ENCODE results near the gene COL23A1. TPM values are rescaled to one million over a fixed set of nuclear protein-coding genes. Genes with fewer than 3 reads are reported as not detected.
A peak's percentile ranks its signal among the peaks of the same experiment; 100 is the strongest.

COL23A1 gene
- total and polyA plus RNA-seq, 2 of the 13 experiments (the other 11 are each of a cell fraction or from before 2014, with no cell fraction given), result not detected

- DNase-seq (ENCODE audit: low spot score), result peak; percentile 97
- TF ChIP-seq RXRA (CRISPR knock-in tag; IDR thresholded peaks at IDR 0.05) (peak; percentile 67; the same call in 1 of the 2 replicates), ZNF614 (CRISPR knock-in tag; IDR thresholded peaks at IDR 0.05; ENCODE audit: borderline replicate concordance) (peak; percentile 63), HOXA5 (CRISPR knock-in tag; IDR thresholded peaks at IDR 0.05) (peak; percentile 98), NFE2 (CRISPR knock-in tag; IDR thresholded peaks at IDR 0.05) (peak; percentile 92; the same call in 1 of the 2 replicates), ZNF547 (CRISPR knock-in tag; IDR thresholded peaks at IDR 0.05) (no peak), MEIS2 (CRISPR knock-in tag; IDR thresholded peaks at IDR 0.05) (peak; percentile 92), SKI (IDR thresholded peaks at IDR 0.05; ENCODE audit: partially characterized antibody) (peak; percentile 35), NR2F1 (CRISPR knock-in tag; IDR thresholded peaks at IDR 0.05) (peak in 1 of 2 experiments; percentile 75; a peak in 2 of 4 replicates), NFE2L2 (IDR thresholded peaks at IDR 0.05; ENCODE audit: low read length) (peak; percentile 83), CREM (IDR thresholded peaks at IDR 0.05) (peak; percentile 86), CREM (CRISPR knock-in tag; IDR thresholded peaks at IDR 0.05) (no peak), FOSL2 (CRISPR knock-in tag; IDR thresholded peaks at IDR 0.05) (peak; percentile 98), CEBPG (CRISPR knock-in tag; IDR thresholded peaks at IDR 0.05) (peak; percentile 85), JUN (CRISPR knock-in tag; IDR thresholded peaks at IDR 0.05) (peak; percentile 89), ZNF773 (CRISPR knock-in tag; IDR thresholded peaks at IDR 0.05; ENCODE audit: borderline replicate concordance) (no peak), KDM5B (CRISPR knock-in tag; IDR thresholded peaks at IDR 0.05; ENCODE audit: borderline replicate concordance) (no peak), TFAP4 (IDR thresholded peaks at IDR 0.05; ENCODE audit: borderline replicate concordance, low read depth) (peak; percentile 61; the same call in 1 of the 2 replicates), HMGXB3 (CRISPR knock-in tag; IDR thresholded peaks at IDR 0.05; ENCODE audit: borderline replicate concordance) (no peak; the same call in 1 of the 2 replicates), SRY (CRISPR knock-in tag; IDR thresholded peaks at IDR 0.05) (no peak), MIXL1 (CRISPR knock-in tag; IDR thresholded peaks at IDR 0.05) (peak; percentile 83), FOXJ3 (CRISPR knock-in tag; IDR thresholded peaks at IDR 0.05; ENCODE audit: borderline replicate concordance) (no peak), HNF4G (IDR thresholded peaks at IDR 0.05; ENCODE audit: borderline replicate concordance, low read depth, low read length) (peak; percentile 47; the same call in 1 of the 2 replicates), HNF4G (CRISPR knock-in tag; IDR thresholded peaks at IDR 0.05; ENCODE audit: borderline replicate concordance, low read depth) (no peak), POLR2A (IDR thresholded peaks at IDR 0.05; ENCODE audit: insufficient read depth in 1 of 2, low read depth in 2 of 2, low read length in 2 of 2) (peak in 1 of 2 experiments; percentile 39; a peak in 1 of 4 replicates)
These were observed 40.3 kb upstream of the COL23A1 start for GRCh38 chr5:178630475-178630930.

More at GRCh38 chr5:178630475-178630930, 40.3 kb upstream of the COL23A1 start:
- no TSS peak for BruUV-seq (replicated peaks)
- FAIRE-seq (peak; percentile 91), ATAC-seq (peak; percentile 71)
- POLR2A ChIA-PET, result interaction anchor here (1.0 to 1.1 kb wide), 2 partner anchors 9 to 398 kb away, joined by 3 to 4 read pairs; partner anchors contain the start of gene PHYKPL
- Histone ChIP-seq H3K36me3 (replicated peaks in 1 of 2; ENCODE audit: control insufficient read depth in 1 of 2, insufficient read depth in 2 of 2, low read length in 2 of 2) (no peaks in the 10 kb centered on the region), H3K4me3 (replicated peaks in 1 of 3; ENCODE audit: insufficient read depth in 1 of 3, low read depth in 2 of 3, low read length in 3 of 3) (peak overlapping the region in 1 of 3 experiments; percentile 23; a peak in 1 of 6 replicates), H3K4me1 (ENCODE audit: insufficient read depth, low read length) (peaks cover 53% of the 10 kb centered on the region), H3K27me3 (ENCODE audit: control insufficient read depth in 1 of 2, insufficient read depth in 2 of 2, low read length in 2 of 2) (no peaks in the 10 kb centered on the region; a peak in 1 of 5 replicates), H3K79me2 (ENCODE audit: insufficient read depth, low read length) (peaks cover 10% of the 10 kb centered on the region), H2AFZ (ENCODE audit: low read length) (no peak overlapping the region), H3K9ac (ENCODE audit: insufficient read depth, low read depth, low read length) (peak overlapping the region; percentile 45), H4K20me1 (ENCODE audit: insufficient read depth, low read length) (no peaks in the 10 kb centered on the region), H3K27ac (ENCODE audit: extremely low read length, insufficient read depth, low read length) (peak overlapping the region; percentile 66), H3K4me2 (ENCODE audit: low read depth, low read length) (peak overlapping the region; percentile 55), H3K9me3 (ENCODE audit: low read length) (no peaks in the 10 kb centered on the region)
- intact Hi-C loops (cut with micrococcal nuclease; ENCODE audit: unreplicated experiment), result no loop called here
- 0% methylated on average over 4 of the region's 4 CpGs for WGBS (ENCODE audit: low lambda C conversion rate)
- in situ Hi-C loops (cut with HindIII; ENCODE audit: extremely low pct_ligation_motif_present, low pct_unique_long_range_greater_than_20kb), result no loop called here
- CTCF ChIA-PET (ENCODE audit: low intra/inter-chr PET ratio, low total read pairs), result no interaction called here
